Suprapubic skin (tissue), 4 donors: ENCODE data around the gene STPG1.

Experiments used
- EP300 ChIP-seq: sonication (generic); formaldehyde crosslinking; IDR thresholded peaks from one replicate; pipeline ENCODE4 v1.6.1; 2017; ENCODE audit warnings: antibody characterized with exemption
- POLR2A ChIP-seq, 2 donors: fragments of 450-650 bp; IDR thresholded peaks; one replicate each; pipeline ENCODE4 v1.6.1; 2017; ENCODE audit warnings: antibody characterized with exemption in 2 of 2, mild to moderate bottlenecking in 2 of 2, moderate library complexity in 2 of 2
- POLR2AphosphoS5 ChIP-seq, 3 donors: sonication (generic); formaldehyde crosslinking; IDR thresholded peaks; one replicate each; pipeline ENCODE4 v1.6.1; 2017; ENCODE audit warnings: antibody characterized with exemption in 3 of 3
- TF ChIP-seq, protein P1 (sequence below), 2 donors: fragments of 200-600 bp in 1 of 2; fragments of 450-650 bp in 1 of 2; sonication (generic) in 1 of 2; IDR thresholded peaks; one replicate each; pipeline ENCODE4 v1.5.1; 2016 to 2019; ENCODE audit warnings: antibody characterized with exemption in 2 of 2, mild to moderate bottlenecking in 1 of 2, moderate library complexity in 1 of 2

GRCh38 chr1:24348196-24348595, 65.4 kb downstream of the STPG1 start:
- TF ChIP-seq, protein P1, sequence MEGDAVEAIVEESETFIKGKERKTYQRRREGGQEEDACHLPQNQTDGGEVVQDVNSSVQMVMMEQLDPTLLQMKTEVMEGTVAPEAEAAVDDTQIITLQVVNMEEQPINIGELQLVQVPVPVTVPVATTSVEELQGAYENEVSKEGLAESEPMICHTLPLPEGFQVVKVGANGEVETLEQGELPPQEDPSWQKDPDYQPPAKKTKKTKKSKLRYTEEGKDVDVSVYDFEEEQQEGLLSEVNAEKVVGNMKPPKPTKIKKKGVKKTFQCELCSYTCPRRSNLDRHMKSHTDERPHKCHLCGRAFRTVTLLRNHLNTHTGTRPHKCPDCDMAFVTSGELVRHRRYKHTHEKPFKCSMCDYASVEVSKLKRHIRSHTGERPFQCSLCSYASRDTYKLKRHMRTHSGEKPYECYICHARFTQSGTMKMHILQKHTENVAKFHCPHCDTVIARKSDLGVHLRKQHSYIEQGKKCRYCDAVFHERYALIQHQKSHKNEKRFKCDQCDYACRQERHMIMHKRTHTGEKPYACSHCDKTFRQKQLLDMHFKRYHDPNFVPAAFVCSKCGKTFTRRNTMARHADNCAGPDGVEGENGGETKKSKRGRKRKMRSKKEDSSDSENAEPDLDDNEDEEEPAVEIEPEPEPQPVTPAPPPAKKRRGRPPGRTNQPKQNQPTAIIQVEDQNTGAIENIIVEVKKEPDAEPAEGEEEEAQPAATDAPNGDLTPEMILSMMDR (IDR thresholded peaks at IDR 0.05), result no peak
- TF ChIP-seq EP300, result no peak
- no peak for TF ChIP-seq POLR2AphosphoS5 (IDR thresholded peaks at IDR 0.05)
- no peak for TF ChIP-seq POLR2A (IDR thresholded peaks at IDR 0.05)
